ENCODE results near the gene TRIP10. TPM values are rescaled to one million over a fixed set of nuclear protein-coding genes. Genes with fewer than 3 reads are reported as not detected.

Gene TRIP10
- total and polyA plus RNA-seq, 2 of the 13 experiments (the other 11 are each of a cell fraction or from before 2014, with no cell fraction given) = 32.5 to 33.2 TPM

DNA sequence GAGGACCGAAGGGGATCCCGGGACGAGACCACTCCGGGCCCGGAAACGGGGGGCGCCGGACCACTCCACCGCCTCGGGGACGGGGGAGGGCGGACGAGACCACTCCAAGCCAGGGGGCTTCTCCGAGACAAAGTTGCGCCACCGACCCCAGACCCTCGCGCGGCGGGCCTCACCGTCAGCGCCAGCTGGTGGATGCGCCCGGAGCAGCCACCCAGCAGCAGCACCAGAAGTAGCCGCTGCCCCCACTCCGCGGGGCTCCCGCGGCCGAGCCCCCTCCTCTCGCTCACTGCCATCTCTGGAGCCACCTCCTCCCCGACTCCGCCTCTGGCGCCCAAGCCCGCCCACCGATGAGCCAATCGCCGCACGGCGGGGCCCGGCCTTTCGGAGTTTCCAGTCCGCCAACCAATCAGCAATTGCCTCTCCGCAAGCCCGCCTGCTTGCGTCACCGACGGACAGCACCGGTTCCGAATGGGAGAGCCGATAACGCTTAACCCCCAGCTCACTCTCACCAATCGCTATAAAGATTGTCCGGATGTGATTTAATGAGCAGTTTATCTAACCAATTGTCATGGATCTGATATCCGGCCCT is 2.1 kb upstream of the TRIP10 start, which contains the start of gene GPR108 (continued):
- TF ChIP-seq ATF7 (IDR thresholded peaks at IDR 0.05) (peak; percentile 94), ATF7 (CRISPR knock-in tag; IDR thresholded peaks at IDR 0.05) (no peak), ZNF143 (CRISPR knock-in tag; IDR thresholded peaks at IDR 0.05) (no peak), ZNF724P (CRISPR knock-in tag; IDR thresholded peaks at IDR 0.05; ENCODE audit: borderline replicate concordance) (0 out of 2 replicates have a peak, but pooled peaks have one; percentile 48), RFXAP (CRISPR knock-in tag; IDR thresholded peaks at IDR 0.05; ENCODE audit: borderline replicate concordance) (peak; percentile 78; the same call in 1 of the 2 replicates), SIX1 (CRISPR knock-in tag; IDR thresholded peaks at IDR 0.05; ENCODE audit: borderline replicate concordance) (no peak), HMG20A (CRISPR knock-in tag; IDR thresholded peaks at IDR 0.05; ENCODE audit: borderline replicate concordance) (no peak), SIN3A (IDR thresholded peaks at IDR 0.05; ENCODE audit: borderline replicate concordance, low read depth, low read length) (no peak), NRL (CRISPR knock-in tag; IDR thresholded peaks at IDR 0.05; ENCODE audit: borderline replicate concordance) (no peak; the same call in 1 of the 2 replicates), IKZF4 (CRISPR knock-in tag; IDR thresholded peaks at IDR 0.05; ENCODE audit: borderline replicate concordance, low read depth, not compliant biosample characterization) (peak; percentile 49), ZNF17 (CRISPR knock-in tag; IDR thresholded peaks at IDR 0.05) (no peak), KMT2B (CRISPR knock-in tag; IDR thresholded peaks at IDR 0.05) (no peak), ZNF224 (CRISPR knock-in tag; IDR thresholded peaks at IDR 0.05) (no peak), POLR2A (IDR thresholded peaks at IDR 0.05; ENCODE audit: insufficient read depth in 1 of 2, low read depth in 2 of 2, low read length in 2 of 2) (peak; percentile 56 to 67; a peak in 3 of 4 replicates), ZNF501 (CRISPR knock-in tag; IDR thresholded peaks at IDR 0.05) (no peak)
- TF ChIP-seq, protein P1, sequence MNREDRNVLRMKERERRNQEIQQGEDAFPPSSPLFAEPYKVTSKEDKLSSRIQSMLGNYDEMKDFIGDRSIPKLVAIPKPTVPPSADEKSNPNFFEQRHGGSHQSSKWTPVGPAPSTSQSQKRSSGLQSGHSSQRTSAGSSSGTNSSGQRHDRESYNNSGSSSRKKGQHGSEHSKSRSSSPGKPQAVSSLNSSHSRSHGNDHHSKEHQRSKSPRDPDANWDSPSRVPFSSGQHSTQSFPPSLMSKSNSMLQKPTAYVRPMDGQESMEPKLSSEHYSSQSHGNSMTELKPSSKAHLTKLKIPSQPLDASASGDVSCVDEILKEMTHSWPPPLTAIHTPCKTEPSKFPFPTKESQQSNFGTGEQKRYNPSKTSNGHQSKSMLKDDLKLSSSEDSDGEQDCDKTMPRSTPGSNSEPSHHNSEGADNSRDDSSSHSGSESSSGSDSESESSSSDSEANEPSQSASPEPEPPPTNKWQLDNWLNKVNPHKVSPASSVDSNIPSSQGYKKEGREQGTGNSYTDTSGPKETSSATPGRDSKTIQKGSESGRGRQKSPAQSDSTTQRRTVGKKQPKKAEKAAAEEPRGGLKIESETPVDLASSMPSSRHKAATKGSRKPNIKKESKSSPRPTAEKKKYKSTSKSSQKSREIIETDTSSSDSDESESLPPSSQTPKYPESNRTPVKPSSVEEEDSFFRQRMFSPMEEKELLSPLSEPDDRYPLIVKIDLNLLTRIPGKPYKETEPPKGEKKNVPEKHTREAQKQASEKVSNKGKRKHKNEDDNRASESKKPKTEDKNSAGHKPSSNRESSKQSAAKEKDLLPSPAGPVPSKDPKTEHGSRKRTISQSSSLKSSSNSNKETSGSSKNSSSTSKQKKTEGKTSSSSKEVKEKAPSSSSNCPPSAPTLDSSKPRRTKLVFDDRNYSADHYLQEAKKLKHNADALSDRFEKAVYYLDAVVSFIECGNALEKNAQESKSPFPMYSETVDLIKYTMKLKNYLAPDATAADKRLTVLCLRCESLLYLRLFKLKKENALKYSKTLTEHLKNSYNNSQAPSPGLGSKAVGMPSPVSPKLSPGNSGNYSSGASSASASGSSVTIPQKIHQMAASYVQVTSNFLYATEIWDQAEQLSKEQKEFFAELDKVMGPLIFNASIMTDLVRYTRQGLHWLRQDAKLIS (CRISPR knock-in tag; IDR thresholded peaks at IDR 0.05) = no peak
- TF ChIP-seq, protein P2, sequence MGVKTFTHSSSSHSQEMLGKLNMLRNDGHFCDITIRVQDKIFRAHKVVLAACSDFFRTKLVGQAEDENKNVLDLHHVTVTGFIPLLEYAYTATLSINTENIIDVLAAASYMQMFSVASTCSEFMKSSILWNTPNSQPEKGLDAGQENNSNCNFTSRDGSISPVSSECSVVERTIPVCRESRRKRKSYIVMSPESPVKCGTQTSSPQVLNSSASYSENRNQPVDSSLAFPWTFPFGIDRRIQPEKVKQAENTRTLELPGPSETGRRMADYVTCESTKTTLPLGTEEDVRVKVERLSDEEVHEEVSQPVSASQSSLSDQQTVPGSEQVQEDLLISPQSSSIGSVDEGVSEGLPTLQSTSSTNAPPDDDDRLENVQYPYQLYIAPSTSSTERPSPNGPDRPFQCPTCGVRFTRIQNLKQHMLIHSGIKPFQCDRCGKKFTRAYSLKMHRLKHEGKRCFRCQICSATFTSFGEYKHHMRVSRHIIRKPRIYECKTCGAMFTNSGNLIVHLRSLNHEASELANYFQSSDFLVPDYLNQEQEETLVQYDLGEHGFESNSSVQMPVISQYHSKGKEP (CRISPR knock-in tag; IDR thresholded peaks at IDR 0.05) = no peak
- TF ChIP-seq, protein P3, sequence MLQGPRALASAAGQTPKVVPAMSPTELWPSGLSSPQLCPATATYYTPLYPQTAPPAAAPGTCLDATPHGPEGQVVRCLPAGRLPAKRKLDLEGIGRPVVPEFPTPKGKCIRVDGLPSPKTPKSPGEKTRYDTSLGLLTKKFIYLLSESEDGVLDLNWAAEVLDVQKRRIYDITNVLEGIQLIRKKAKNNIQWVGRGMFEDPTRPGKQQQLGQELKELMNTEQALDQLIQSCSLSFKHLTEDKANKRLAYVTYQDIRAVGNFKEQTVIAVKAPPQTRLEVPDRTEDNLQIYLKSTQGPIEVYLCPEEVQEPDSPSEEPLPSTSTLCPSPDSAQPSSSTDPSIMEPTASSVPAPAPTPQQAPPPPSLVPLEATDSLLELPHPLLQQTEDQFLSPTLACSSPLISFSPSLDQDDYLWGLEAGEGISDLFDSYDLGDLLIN (CRISPR knock-in tag; IDR thresholded peaks at IDR 0.05; ENCODE audit: borderline replicate concordance) = no peak
- TF ChIP-seq, protein P4, sequence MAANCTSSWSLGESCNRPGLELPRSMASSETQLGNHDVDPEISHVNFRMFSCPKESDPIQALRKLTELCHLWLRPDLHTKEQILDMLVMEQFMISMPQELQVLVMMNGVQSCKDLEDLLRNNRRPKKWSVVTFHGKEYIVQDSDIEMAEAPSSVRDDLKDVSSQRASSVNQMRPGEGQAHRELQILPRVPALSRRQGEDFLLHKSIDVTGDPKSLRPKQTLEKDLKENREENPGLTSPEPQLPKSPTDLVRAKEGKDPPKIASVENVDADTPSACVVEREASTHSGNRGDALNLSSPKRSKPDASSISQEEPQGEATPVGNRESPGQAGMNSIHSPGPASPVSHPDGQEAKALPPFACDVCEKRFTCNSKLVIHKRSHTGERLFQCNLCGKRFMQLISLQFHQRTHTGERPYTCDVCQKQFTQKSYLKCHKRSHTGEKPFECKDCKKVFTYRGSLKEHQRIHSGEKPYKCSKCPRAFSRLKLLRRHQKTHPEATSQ (CRISPR knock-in tag; IDR thresholded peaks at IDR 0.05; ENCODE audit: borderline replicate concordance) = no peak

Measured in HepG2 (cell line).